ENCODE results near the gene DOLPP1.

Gene DOLPP1

GRCh38 chr9:129093602-129094386 lies 12.9 kb downstream of the DOLPP1 start:
- DNase-seq (ENCODE audit: low read depth in 2 of 2, low spot score in 1 of 2) = no peak

DNA sequence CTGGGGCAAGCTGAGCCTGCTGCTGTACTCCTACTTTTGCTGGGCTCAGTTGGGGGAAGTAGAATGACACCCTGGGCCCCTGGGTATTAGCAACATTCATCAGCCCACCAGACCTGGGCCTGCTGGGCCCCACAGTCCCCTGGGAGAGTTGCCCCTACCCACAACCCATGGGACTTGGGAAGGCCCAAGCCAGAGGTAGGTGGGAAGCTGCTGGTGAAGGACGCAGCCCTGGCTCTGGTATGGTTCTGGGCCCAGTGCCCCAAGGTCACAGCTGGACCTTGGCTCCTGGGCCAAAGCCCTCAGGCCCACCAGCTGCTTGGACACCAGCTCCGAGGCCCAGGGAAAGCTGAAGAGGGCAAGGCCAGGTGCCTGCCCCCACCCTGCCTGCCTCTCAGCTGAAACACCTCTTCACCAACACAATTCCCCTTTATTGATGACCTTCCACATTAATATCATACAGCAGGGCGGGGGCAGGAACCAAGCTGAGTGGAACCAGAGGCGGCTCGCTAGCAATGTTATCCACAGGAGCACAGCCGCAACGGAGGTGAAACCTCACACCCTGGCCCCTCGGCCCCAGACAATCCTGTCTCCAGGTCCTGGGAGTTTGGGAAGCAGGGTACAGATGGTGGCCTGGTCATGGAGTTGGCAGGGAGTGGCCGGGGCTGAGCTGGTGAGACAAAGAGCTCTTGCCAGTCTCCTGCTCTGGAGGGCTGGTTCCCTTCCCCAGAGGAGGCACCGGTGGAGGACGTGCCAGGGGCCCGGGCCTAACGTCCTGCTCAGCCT lies 13.7 kb downstream of the DOLPP1 start:
- no peak for DNase-seq (ENCODE audit: low read depth in 2 of 2, low spot score in 1 of 2)

DNA sequence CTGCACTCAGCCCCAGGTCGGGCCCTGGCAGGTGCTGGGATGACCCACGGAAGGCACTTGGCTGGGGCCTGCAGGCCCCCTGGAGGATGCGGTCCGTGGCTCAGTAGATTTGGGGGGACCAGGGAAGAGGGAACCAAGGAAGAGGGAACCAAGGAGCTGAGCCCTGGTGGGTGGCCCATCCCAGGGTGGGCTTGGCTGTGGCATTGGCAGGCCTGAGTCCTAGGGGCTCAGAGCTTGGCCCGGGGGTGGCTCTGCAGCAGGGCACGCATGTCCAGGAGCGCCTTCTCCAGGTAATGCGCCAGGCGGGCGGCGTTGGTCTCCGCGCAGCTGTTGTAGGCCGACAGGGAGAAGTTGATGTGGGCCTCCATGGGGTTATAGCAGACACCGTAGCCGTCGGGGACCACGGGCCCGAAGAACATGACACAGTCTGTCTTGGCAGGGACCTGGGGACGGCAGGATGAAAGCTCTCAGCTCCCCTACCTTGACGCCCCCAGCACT lies 14.3 kb downstream of the DOLPP1 start:
- DNase-seq (ENCODE audit: low read depth in 2 of 2, low spot score in 1 of 2) = no peak

GRCh38 chr9:129095908-129096307 lies 15.0 kb downstream of the DOLPP1 start:
- DNase-seq (ENCODE audit: low read depth in 2 of 2, low spot score in 1 of 2) = no peak

DNA sequence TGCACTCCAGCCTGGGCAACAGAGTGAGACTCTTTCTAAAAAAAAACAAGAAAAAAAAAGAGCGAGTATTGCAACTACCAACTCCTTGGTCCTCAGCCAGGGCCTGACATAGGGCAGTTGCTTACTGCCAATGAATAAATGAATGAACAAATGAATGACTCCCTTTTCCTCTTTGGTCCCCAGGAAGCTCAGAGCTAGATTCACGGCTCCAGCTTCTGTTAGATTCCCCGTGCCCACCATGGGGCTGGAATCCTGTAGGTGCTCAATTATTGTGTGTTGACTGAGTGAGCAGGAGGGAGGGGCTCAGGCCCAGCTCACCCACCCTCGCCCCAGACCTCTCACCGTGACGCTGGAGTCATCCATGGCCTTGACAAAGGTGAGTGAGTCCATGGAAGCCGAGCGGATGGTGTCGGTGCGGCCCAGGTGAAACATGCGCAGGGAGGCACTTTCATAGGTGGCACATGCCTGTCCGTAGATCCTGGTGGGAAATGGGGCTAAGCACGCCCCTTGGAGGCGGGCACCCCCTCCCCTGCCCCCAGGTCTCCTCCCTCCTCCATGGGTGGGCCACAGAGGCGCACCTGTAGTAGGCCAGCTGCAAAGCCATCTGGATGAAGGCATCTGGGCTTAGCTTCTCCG lies 16.9 kb downstream of the DOLPP1 start:
- no peak for DNase-seq (ENCODE audit: low read depth in 2 of 2, low spot score in 1 of 2)

GRCh38 chr9:129098328-129098727 lies 17.4 kb downstream of the DOLPP1 start:
- DNase-seq (ENCODE audit: low read depth in 2 of 2, low spot score in 1 of 2) = no peak

- no peak for DNase-seq (ENCODE audit: low read depth in 2 of 2, low spot score in 1 of 2)
Observed at GRCh38 chr9:129100383-129101169, 19.7 kb downstream of the DOLPP1 start.

GRCh38 chr9:129101279-129101678 lies 20.4 kb downstream of the DOLPP1 start:
- no peak for DNase-seq (ENCODE audit: low read depth in 2 of 2, low spot score in 1 of 2)

- no peak for DNase-seq (ENCODE audit: low read depth in 2 of 2, low spot score in 1 of 2)
Observed at GRCh38 chr9:129102095-129102525, 21.2 kb downstream of the DOLPP1 start.

GRCh38 chr9:129102791-129103594 lies 22.1 kb downstream of the DOLPP1 start:
- no peak for DNase-seq (ENCODE audit: low read depth in 2 of 2, low spot score in 1 of 2)

DNA sequence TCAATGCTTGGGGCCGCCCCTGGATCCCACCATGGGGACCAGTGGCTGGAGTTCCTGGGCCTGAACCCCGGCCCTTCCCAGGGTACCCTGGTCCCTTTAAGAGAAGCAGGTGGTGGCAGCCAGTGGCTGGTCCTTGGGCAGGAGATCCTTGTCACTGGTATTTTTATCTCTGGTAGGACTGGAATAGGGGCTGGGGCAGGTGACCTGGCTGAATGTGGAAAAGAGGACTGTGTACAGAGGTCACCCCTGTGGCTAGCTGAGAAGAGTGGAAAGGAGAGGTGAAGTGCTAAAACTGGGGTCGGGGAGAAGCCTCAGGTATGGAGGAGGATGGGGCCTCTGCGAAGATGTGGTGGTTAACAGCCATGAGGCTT lies 22.7 kb downstream of the DOLPP1 start:
- DNase-seq (ENCODE audit: low read depth in 2 of 2, low spot score in 1 of 2) = no peak

DNA sequence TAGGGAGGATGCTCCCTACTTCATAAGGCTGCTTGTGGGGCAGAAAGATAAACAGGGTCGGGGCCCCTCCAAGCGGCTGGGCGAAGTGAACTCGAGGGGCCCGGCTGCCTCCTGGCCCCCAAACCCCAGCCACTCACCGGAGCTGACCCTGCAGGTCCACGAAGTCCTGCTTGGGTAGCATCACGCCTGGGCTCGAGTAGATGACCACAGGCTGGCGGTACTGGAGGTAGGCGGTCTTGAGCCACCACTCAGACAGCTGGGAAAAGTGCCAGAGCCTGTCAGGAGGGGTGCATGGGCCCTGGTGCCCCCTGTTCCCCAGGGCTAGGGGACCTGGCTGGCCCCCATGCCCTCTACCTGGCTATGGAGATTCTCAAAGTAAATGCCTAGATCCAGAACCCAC lies 23.1 kb downstream of the DOLPP1 start:
- DNase-seq (ENCODE audit: low read depth in 2 of 2, low spot score in 1 of 2) = no peak

GRCh38 chr9:129105857-129106694 lies 25.2 kb downstream of the DOLPP1 start:
- DNase-seq (ENCODE audit: low read depth in 2 of 2, low spot score in 1 of 2) = no peak

GRCh38 chr9:129107651-129108050 lies 26.7 kb downstream of the DOLPP1 start:
- DNase-seq (ENCODE audit: low read depth in 2 of 2, low spot score in 1 of 2) = no peak

DNA sequence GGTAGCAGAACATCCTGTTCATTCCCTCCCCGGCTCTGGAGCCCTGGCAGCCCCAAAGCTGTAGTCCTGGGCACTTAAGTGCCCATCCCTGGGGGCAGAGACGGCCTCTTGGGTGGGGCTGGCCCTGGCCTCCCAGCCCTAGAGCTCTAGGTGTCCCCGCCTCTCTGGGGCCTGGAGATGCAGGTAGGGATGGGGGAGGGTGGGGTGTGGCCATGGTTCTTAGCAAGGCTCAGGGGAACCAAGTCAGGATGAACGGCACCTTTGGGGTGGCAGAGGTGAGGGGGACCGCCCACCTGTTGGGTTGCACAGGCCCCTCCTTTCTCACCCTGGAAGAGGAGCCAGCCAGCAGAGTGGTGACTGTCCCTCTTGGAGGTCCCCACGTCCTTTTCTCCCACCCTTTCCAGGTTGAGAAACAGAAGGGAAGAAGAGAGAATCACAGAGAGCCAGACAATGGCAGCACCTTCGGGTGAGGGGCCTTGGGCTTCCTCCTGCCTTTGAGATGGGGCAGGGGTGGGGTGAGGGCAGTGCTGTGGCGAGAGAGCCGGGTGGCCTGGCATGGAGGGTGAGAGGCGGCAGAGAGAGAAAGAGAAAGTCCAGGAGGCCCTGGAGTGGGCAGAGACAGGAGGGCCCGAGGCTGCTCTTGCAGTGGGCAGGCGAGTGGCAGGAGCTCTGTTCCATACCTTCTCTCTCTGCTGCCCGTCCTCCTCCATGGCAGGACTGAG lies 27.3 kb downstream of the DOLPP1 start:
- DNase-seq (ENCODE audit: low read depth in 2 of 2, low spot score in 1 of 2) = no peak

- no peak for DNase-seq (ENCODE audit: low read depth in 2 of 2, low spot score in 1 of 2)
Observed at GRCh38 chr9:129108805-129109536, 28.1 kb downstream of the DOLPP1 start.

DNA sequence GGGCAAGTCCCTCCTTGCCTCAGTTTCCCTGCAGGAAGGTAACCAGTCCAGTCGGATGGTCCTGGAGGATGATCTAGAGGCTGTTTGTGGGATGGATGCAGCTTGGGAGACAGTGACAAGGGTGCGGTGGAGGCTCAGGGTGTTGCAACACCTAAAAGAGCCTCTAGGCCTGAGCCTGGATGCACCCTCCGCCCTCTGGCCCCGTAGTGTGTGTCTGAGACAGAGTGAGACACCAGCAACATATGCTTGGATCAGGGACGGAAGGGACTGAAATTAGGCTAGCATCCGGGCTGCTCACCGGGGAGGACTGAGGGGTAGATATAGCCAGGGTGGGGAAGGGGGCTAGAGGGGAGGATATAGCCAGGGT lies 28.6 kb downstream of the DOLPP1 start:
- no peak for DNase-seq (ENCODE audit: low read depth in 2 of 2, low spot score in 1 of 2)

Data from stimulated activated CD8-positive, alpha-beta memory T cell treated with anti-CD3 and anti-CD28 coated beads, Interleukin-4, amount 100 ng/mL, for 1 hour (primary cell).